Measurements from ENCODE around the gene TMEM178A. TPM values are rescaled to one million over a fixed set of nuclear protein-coding genes. Genes with fewer than 3 reads are reported as not detected.

TMEM178A gene
- total RNA-seq, 4 donors from 2014 or later = 1.9 to 6.5 (median 4.0) TPM

DNA sequence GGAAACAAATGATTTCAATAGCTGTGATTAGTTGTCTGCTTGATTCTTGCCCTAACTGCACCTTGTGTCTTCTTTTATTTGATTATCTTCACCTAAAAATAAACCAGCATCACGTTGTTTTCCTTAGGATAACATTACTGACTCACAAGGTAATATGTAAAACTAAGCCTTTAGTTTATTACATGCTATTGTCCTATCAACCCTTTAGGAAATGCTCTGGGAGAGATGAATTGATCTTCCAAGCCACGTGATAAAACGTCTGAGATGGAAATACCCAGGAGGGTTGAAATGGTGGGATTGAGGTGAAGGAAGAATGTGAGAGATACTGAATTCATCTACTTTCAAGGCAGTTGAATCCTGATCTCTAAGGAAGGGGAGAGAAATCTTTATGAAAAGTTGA is 34.5 kb upstream of the TMEM178A start:
- TF ChIP-seq, protein P1, sequence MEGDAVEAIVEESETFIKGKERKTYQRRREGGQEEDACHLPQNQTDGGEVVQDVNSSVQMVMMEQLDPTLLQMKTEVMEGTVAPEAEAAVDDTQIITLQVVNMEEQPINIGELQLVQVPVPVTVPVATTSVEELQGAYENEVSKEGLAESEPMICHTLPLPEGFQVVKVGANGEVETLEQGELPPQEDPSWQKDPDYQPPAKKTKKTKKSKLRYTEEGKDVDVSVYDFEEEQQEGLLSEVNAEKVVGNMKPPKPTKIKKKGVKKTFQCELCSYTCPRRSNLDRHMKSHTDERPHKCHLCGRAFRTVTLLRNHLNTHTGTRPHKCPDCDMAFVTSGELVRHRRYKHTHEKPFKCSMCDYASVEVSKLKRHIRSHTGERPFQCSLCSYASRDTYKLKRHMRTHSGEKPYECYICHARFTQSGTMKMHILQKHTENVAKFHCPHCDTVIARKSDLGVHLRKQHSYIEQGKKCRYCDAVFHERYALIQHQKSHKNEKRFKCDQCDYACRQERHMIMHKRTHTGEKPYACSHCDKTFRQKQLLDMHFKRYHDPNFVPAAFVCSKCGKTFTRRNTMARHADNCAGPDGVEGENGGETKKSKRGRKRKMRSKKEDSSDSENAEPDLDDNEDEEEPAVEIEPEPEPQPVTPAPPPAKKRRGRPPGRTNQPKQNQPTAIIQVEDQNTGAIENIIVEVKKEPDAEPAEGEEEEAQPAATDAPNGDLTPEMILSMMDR (IDR thresholded peaks at IDR 0.05) = no peak
- no peak for TF ChIP-seq POLR2A (IDR thresholded peaks at IDR 0.05)
- no peaks in the 10 kb centered on the region for H3K9me3 ChIP-seq
- intact Hi-C loops (cut with DNase I) = no loop called here
- H3K36me3 ChIP-seq = no peaks in the 10 kb centered on the region
- no peak for DNase-seq
- WGBS, 2 donors = 81 to 88% methylated on average over 3 of the region's 3 CpGs
- H3K27me3 ChIP-seq = no peaks in the 10 kb centered on the region
- no peaks in the 10 kb centered on the region for H3K4me1 ChIP-seq
- no peak overlapping the region for H3K4me3 ChIP-seq (replicated peaks in 1 of 3)
- H3K27ac ChIP-seq = no peak overlapping the region

DNA sequence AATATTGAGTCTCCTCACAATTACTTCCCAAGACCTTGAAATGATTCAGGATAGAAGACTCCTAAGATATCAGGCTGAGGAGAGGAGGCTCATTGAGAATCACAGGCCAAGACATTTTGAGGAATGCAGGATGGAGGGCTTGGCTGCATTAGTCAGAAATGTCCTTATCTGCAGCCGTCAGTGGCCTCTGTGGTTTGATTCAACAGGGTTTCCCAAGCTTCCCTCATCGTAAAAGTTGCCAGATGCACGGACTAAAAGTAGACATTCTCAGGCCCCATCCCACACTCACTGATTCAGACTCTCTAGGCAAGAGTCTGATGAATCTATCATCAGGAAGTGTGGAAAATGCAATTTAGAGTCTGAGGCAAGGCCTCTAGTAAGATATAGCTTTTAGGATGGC is 34.0 kb upstream of the TMEM178A start:
- Histone ChIP-seq H3K27me3 (no peaks in the 10 kb centered on the region), H3K36me3 (no peaks in the 10 kb centered on the region), H3K4me3 (replicated peaks in 1 of 3) (no peak overlapping the region), H3K9me3 (no peaks in the 10 kb centered on the region), H3K27ac (no peak overlapping the region), H3K4me1 (no peaks in the 10 kb centered on the region)
- TF ChIP-seq POLR2A (IDR thresholded peaks at IDR 0.05) = no peak
- TF ChIP-seq, protein P1 (IDR thresholded peaks at IDR 0.05) = no peak
- WGBS, 2 donors = 35 to 91% methylated on average over 3 of the region's 3 CpGs
- no peak for DNase-seq
- intact Hi-C loops (cut with DNase I) = no loop called here

DNA sequence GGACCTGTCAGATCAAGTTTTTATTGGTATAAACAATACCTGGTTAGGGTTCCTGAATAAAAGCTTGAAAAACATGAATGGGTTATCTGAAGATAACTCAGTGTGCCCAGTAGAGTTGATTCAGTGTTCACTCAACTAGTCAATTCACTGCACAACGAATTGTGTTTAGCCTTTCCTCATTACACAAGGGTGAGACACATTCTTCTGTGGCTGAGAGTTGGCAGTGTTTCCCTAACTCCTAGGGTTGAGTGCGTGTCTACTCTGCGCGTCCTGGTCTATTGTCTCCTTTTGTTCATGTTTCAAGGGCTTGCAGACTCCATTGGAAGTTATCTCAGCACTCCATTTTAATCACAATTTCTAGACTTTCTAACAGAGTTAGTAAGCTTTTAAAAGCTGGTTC is 32.8 kb upstream of the TMEM178A start:
- 29 to 47% methylated on average over 4 of the region's 4 CpGs for WGBS, 2 donors
- no peaks in the 10 kb centered on the region for H3K4me1 ChIP-seq
- H3K36me3 ChIP-seq = no peaks in the 10 kb centered on the region
- no peaks in the 10 kb centered on the region for H3K9me3 ChIP-seq
- H3K27ac ChIP-seq = no peak overlapping the region
- DNase-seq = peak; percentile 54 to 56
- H3K27me3 ChIP-seq = no peaks in the 10 kb centered on the region
- intact Hi-C loops (cut with DNase I) = no loop called here
- TF ChIP-seq POLR2A (IDR thresholded peaks at IDR 0.05) = no peak
- TF ChIP-seq, protein P1 (IDR thresholded peaks at IDR 0.05) = no peak
- no peak overlapping the region for H3K4me3 ChIP-seq (replicated peaks in 1 of 3)

DNA sequence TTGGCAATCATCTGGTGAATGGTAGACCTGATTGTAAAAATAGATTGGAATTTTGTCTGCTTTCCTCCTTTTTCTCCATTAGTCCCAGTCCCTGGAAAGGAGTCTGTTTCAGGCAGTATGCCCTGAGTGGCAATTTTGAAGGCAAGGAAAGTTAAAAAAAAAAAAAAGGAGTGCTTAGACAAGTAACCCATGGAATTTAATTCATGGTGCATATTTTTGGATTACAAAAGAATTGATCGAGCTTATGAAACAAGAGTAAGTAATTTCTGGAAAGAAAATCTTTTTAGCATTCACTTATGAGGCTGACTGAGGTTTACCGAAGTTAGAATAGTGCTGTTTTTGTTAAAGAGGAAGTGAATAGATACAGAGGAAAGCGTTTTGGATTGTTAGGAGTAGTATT is 29.4 kb upstream of the TMEM178A start:
- Histone ChIP-seq H3K4me3 (replicated peaks in 1 of 3) (no peak overlapping the region), H3K36me3 (no peaks in the 10 kb centered on the region), H3K4me1 (no peaks in the 10 kb centered on the region), H3K9me3 (no peaks in the 10 kb centered on the region), H3K27ac (no peak overlapping the region), H3K27me3 (no peaks in the 10 kb centered on the region)
- 89 to 94% methylated on average over 3 of the region's 3 CpGs for WGBS, 2 donors
- no peak for DNase-seq
- TF ChIP-seq, protein P1 (IDR thresholded peaks at IDR 0.05) = no peak
- TF ChIP-seq POLR2A (IDR thresholded peaks at IDR 0.05) = no peak
- intact Hi-C loops (cut with DNase I) = no loop called here

DNA sequence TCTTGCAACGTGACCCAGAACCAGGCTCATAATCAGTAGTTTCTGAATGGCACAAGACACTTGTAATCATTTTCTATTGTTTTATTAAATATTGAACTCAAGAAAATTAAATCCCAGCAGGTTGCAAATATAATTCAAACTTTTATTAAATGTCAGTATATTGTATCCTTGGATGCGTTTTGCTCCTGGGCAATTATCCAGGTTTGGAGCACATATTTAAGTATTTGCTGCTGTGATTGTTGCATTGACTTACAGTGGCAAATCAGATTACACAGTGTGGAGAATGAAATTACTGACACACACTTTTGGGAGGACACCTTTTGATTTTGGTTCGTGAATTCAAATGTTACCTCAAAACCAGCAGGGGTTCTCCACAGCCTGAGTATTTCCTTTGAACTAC is 27.1 kb upstream of the TMEM178A start:
- intact Hi-C loops (cut with DNase I) = no loop called here
- Histone ChIP-seq H3K4me1 (no peaks in the 10 kb centered on the region), H3K27me3 (no peaks in the 10 kb centered on the region), H3K4me3 (replicated peaks in 1 of 3) (no peak overlapping the region), H3K36me3 (no peaks in the 10 kb centered on the region), H3K27ac (no peak overlapping the region), H3K9me3 (no peaks in the 10 kb centered on the region)
- no peak for DNase-seq
- no peak for TF ChIP-seq POLR2A (IDR thresholded peaks at IDR 0.05)
- TF ChIP-seq, protein P1 (IDR thresholded peaks at IDR 0.05) = no peak
- 62 to 69% methylated on average over 3 of the region's 3 CpGs for WGBS, 2 donors
